ENCODE measurements around the gene EXOC6. TPM values are rescaled to one million over a fixed set of nuclear protein-coding genes. Genes with fewer than 3 reads are reported as not detected.
"Not testable (repeated sequence)": the region's sequence is repeated elsewhere in the genome, so short reads cannot be mapped to it uniquely, and the experiment has no call there.

EXOC6 gene
- total RNA-seq, 1 donor from 2014 or later, result 17.2 TPM

GRCh38 chr10:92937876-92938275 is 89.6 kb downstream of the EXOC6 start:
- Histone ChIP-seq H3K9me3 (replicated peaks) (no peaks in the 10 kb centered on the region), H3K4me3 (no peak overlapping the region), H3K27ac (replicated peaks) (no peak overlapping the region), H3K36me3 (peaks cover 19% of the 10 kb centered on the region), H3K4me1 (no peaks in the 10 kb centered on the region), H3K27me3 (ENCODE audit: low read depth) (no peaks in the 10 kb centered on the region)
- TF ChIP-seq CTCF (IDR thresholded peaks at IDR 0.05; ENCODE audit: borderline replicate concordance), result no peak
- no peak for DNase-seq
- intact Hi-C loops (cut with micrococcal nuclease), result no loop called here

- H3K27me3 ChIP-seq (ENCODE audit: low read depth), result no peaks in the 10 kb centered on the region
- no peak for TF ChIP-seq CTCF (IDR thresholded peaks at IDR 0.05; ENCODE audit: borderline replicate concordance)
- no peak overlapping the region for H3K27ac ChIP-seq (replicated peaks)
- H3K9me3 ChIP-seq (replicated peaks), result no peaks in the 10 kb centered on the region
- DNase-seq, result no peak
- intact Hi-C loops (cut with micrococcal nuclease), result no loop called here
- H3K36me3 ChIP-seq, result peaks cover 26% of the 10 kb centered on the region
- H3K4me1 ChIP-seq, result no peaks in the 10 kb centered on the region
- no peak overlapping the region for H3K4me3 ChIP-seq
Measured at GRCh38 chr10:92938841-92939240, 90.5 kb downstream of the EXOC6 start.

GRCh38 chr10:92942226-92942625 is 93.9 kb downstream of the EXOC6 start:
- intact Hi-C loops (cut with micrococcal nuclease), result no loop called here
- H3K4me1 ChIP-seq, result no peaks in the 10 kb centered on the region
- peaks cover 45% of the 10 kb centered on the region for H3K36me3 ChIP-seq
- H3K4me3 ChIP-seq, result no peak overlapping the region
- TF ChIP-seq CTCF (IDR thresholded peaks at IDR 0.05; ENCODE audit: borderline replicate concordance), result no peak
- DNase-seq, result no peak
- no peak overlapping the region for H3K27ac ChIP-seq (replicated peaks)
- no peaks in the 10 kb centered on the region for H3K27me3 ChIP-seq (ENCODE audit: low read depth)
- H3K9me3 ChIP-seq (replicated peaks), result no peaks in the 10 kb centered on the region

GRCh38 chr10:92946491-92946890 is 98.2 kb downstream of the EXOC6 start:
- H3K27ac ChIP-seq (replicated peaks), result no peak overlapping the region
- H3K36me3 ChIP-seq, result peaks cover 56% of the 10 kb centered on the region
- H3K4me3 ChIP-seq, result no peak overlapping the region
- intact Hi-C loops (cut with micrococcal nuclease), result no loop called here
- no peak for DNase-seq
- H3K9me3 ChIP-seq (replicated peaks), result no peaks in the 10 kb centered on the region
- TF ChIP-seq CTCF (IDR thresholded peaks at IDR 0.05; ENCODE audit: borderline replicate concordance), result no peak
- no peaks in the 10 kb centered on the region for H3K27me3 ChIP-seq (ENCODE audit: low read depth)
- no peaks in the 10 kb centered on the region for H3K4me1 ChIP-seq

- H3K27ac ChIP-seq (replicated peaks); H3K4me3 ChIP-seq; intact Hi-C loops (cut with micrococcal nuclease); DNase-seq; H3K4me1 ChIP-seq; H3K9me3 ChIP-seq (replicated peaks); H3K27me3 ChIP-seq (ENCODE audit: low read depth): not testable (repeated sequence)
- peaks cover 35% of the 10 kb centered on the region for H3K36me3 ChIP-seq
Measured at GRCh38 chr10:92952573-92952972, 104.3 kb downstream of the EXOC6 start.

- H3K27ac ChIP-seq (replicated peaks), result no peak overlapping the region
- H3K36me3 ChIP-seq, result peaks cover 14% of the 10 kb centered on the region
- H3K4me1 ChIP-seq, result peaks cover 4% of the 10 kb centered on the region
- peaks cover 3% of the 10 kb centered on the region for H3K9me3 ChIP-seq (replicated peaks)
- no peak for DNase-seq
- H3K27me3 ChIP-seq (ENCODE audit: low read depth), result no peaks in the 10 kb centered on the region
- intact Hi-C loops (cut with micrococcal nuclease), result no loop called here
- no peak for TF ChIP-seq CTCF (IDR thresholded peaks at IDR 0.05; ENCODE audit: borderline replicate concordance)
- H3K4me3 ChIP-seq, result no peak overlapping the region
Measured at GRCh38 chr10:92957223-92958010, 109.1 kb downstream of the EXOC6 start.

Measured in left ventricle myocardium inferior (tissue), 1 donor.